Activated naive CD8-positive, alpha-beta T cell treated with anti-CD3 and anti-CD28 coated beads for 36 hours (primary cell): ENCODE data around the gene CNBP. TPM values are rescaled to one million over a fixed set of nuclear protein-coding genes. Genes with fewer than 3 reads are reported as not detected.
"Not testable (repeated sequence)": the region's sequence is repeated elsewhere in the genome, so short reads cannot be mapped to it uniquely, and the experiment has no call there.

Experiments used
- DNase-seq: peaks from one replicate; pipeline ENCODE4 v3.0.0; 2021
- H3K27ac Mint-ChIP-seq: one replicate; pipeline ENCODE4 v1.8.0; 2022; ENCODE audit warnings: mild to moderate bottlenecking, moderate library complexity, mixed read lengths
- H3K27me3 Mint-ChIP-seq: one replicate; pipeline ENCODE4 v1.8.0; 2022; ENCODE audit warnings: mild to moderate bottlenecking, mixed read lengths
- H3K36me3 Mint-ChIP-seq: one replicate; pipeline ENCODE4 v1.8.0; 2021; ENCODE audit warnings: mild to moderate bottlenecking, mixed read lengths
- H3K4me1 Mint-ChIP-seq: one replicate; pipeline ENCODE4 v1.8.0; 2021; ENCODE audit warnings: mixed read lengths
- H3K4me3 Mint-ChIP-seq: one replicate; pipeline ENCODE4 v1.8.0; 2022; ENCODE audit warnings: mild to moderate bottlenecking, moderate library complexity, mixed read lengths
- H3K9me3 Mint-ChIP-seq: one replicate; pipeline ENCODE4 v1.8.0; 2022; ENCODE audit warnings: mixed read lengths
- total RNA-seq, 2 experiments: library from RNA; stranded (reverse); gene quantifications; one replicate each; pipeline ENCODE4 v1.2.3, GENCODE V29; 2021

Gene CNBP
- total RNA-seq, 2 experiments from 2014 or later, result 483 to 487 TPM

DNA sequence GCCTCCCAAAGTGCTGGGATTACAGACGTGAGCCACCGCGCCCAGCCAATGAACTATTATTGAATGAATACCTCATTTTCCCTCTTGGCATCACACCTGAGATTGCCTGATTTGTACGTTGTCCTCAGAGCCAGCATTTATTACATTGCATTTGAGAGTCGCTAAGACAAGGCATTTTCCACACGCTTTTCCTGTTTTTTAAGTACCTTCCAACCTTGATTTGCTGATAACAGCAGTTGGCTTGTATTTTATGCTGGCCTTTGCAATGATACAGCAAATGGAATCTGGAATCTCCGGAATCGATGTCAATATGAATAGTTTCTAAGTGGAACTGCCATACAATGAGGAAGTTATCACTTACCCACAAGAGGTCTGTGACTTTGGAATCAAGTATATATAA is 15.7 kb upstream of the CNBP start:
- Mint-ChIP-seq H3K27ac (no peak overlapping the region), H3K36me3 (no peaks in the 10 kb centered on the region), H3K4me1 (peaks cover 7% of the 10 kb centered on the region), H3K27me3 (no peaks in the 10 kb centered on the region), H3K9me3 (no peaks in the 10 kb centered on the region), H3K4me3 (no peak overlapping the region)
- no peak for DNase-seq

DNA sequence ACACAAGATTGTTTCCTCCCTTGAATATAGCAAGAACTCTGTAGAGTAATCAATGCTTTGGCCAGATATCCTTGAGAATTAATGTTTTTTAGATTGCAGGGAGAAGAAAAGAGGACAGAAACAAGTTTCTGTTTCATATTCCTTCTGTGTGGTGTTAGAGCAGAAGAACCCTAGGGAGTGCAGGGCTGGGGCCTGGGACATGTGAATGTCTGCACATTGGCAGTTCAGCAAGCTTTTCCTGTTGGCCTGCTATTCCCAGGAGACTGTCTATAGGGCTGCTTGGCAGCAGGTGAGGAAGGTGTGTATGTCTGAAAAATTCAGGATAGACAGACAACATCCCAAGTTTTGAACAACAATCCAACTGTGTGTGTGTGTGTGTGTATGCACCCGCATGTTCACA is 13.6 kb upstream of the CNBP start:
- DNase-seq, result no peak
- H3K36me3 Mint-ChIP-seq, result no peaks in the 10 kb centered on the region
- no peak overlapping the region for H3K27ac Mint-ChIP-seq
- H3K9me3 Mint-ChIP-seq, result no peaks in the 10 kb centered on the region
- no peaks in the 10 kb centered on the region for H3K27me3 Mint-ChIP-seq
- peaks cover 7% of the 10 kb centered on the region for H3K4me1 Mint-ChIP-seq
- no peak overlapping the region for H3K4me3 Mint-ChIP-seq

DNA sequence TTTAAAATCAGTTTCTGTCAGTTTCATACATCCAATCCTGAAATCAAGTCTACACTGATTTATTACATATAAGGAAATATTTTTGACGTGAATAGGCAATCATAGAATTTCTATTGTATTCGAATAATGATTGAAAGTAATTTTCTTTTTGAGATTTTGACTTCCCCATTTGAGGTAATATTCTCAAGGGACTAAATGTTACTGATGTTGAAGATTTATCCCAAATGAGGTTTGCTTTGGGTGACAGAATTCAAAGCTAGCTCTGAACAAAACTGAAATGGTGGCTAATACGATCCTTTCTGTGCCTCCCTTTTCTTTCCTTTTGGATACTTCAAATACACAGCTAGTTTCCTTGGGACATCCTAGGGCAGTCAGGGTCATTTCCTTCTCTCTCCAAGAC is 12.9 kb upstream of the CNBP start:
- Mint-ChIP-seq H3K27me3 (no peaks in the 10 kb centered on the region), H3K27ac (no peak overlapping the region), H3K4me1 (peaks cover 7% of the 10 kb centered on the region), H3K4me3 (no peak overlapping the region), H3K9me3 (no peaks in the 10 kb centered on the region), H3K36me3 (no peaks in the 10 kb centered on the region)
- no peak for DNase-seq

DNA sequence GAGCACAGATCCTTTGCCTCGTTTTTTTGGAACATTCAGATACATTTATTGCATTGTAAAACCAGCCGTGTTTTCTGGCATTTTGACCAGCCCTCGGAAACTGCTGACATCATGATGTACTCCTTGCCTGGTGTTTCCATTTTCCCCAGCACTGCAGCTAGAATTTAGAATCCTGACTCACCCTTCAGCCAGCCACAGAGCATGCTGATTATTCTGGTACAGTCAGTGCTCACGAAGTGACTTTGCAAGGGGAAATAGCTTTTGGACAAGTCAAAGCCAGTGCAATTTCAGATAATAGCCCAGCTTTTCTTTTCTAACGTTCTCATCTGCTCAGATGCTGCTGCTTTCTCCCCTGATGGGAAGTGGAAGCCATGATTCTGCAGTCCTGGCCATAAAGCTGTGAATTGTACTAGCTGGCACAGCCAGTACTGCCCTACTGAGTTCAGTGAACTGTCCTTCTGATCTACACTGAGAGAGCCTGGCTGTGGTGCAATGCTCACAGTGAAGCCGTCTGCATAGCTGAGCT is 12.1 kb upstream of the CNBP start:
- Mint-ChIP-seq H3K27me3 (no peaks in the 10 kb centered on the region), H3K36me3 (no peaks in the 10 kb centered on the region)
- DNase-seq, result no peak

DNA sequence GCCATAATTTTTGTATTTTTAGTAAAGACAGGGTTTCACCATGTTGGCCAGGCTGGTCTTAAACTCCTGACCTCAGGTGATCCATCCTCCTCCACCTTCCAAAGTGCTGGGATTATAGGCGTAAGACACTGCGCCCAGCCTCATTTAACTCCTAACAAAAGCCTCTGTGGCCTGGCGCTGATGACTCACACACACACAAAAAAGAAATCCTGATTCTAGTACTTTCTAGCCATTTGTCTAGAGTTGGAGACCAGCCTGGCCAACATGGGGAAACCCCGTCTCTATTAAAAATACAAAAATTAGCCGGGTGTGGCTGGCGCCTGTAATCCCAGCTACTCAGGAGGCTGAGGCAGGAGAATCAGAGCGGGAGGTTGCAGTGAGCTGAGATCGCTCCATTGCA is 6.1 kb upstream of the CNBP start:
- not testable (repeated sequence) for H3K27me3 Mint-ChIP-seq, DNase-seq, H3K9me3 Mint-ChIP-seq, H3K27ac Mint-ChIP-seq, H3K36me3 Mint-ChIP-seq, H3K4me3 Mint-ChIP-seq
- peaks cover 16% of the 10 kb centered on the region for H3K4me1 Mint-ChIP-seq

More for the DNA sequence above, 12.1 kb upstream of the CNBP start:
- Mint-ChIP-seq H3K4me3 (no peak overlapping the region), H3K27ac (peak overlapping the region; percentile 8), H3K4me1 (peaks cover 7% of the 10 kb centered on the region), H3K9me3 (no peaks in the 10 kb centered on the region)

DNA sequence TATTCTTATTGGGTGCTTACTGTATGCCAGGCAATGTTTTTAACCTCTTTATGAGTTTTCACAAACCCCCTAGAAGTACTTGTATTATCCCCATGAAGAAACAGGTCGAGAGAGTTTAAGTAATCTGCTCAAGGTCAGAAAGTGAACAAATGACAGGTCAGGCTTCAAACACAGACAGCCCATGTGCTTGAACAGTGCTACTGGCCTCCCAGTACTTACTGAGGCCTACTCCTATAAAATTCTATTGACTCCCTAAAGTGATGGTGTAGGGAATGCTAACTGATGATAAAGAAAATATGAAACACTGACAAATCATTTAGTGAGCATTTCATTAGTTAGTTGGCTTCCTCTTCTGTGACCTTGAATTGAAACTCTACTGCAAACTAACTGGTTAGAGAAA is 4.2 kb upstream of the CNBP start:
- Mint-ChIP-seq H3K27me3 (no peaks in the 10 kb centered on the region), H3K4me3 (no peak overlapping the region), H3K4me1 (peaks cover 19% of the 10 kb centered on the region), H3K9me3 (no peaks in the 10 kb centered on the region), H3K27ac (no peak overlapping the region), H3K36me3 (peaks cover 9% of the 10 kb centered on the region)
- DNase-seq, result no peak

DNA sequence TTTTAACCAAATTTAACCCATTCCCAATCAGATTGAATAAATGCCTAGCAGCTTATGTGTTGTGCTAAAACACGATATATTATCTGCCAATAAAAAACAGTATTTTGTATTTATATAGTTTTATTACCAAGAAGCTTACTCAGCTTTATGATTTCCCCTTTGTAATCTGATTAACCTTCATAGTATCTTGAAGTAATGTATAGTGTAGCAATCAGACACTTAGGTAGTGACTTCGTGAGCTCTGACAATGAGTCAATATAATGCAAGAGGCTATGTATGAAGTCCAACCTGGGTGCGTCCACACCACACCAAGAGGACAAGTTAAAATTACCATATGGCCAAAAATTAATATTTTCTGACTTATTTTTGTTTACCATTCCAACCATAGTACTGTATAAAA is 2.1 kb upstream of the CNBP start:
- Mint-ChIP-seq H3K4me1 (peaks cover 27% of the 10 kb centered on the region), H3K36me3 (peaks cover 29% of the 10 kb centered on the region), H3K9me3 (no peaks in the 10 kb centered on the region), H3K27ac (no peak overlapping the region), H3K4me3 (peak overlapping the region; percentile 97), H3K27me3 (peaks cover 3% of the 10 kb centered on the region)
- DNase-seq, result no peak

DNA sequence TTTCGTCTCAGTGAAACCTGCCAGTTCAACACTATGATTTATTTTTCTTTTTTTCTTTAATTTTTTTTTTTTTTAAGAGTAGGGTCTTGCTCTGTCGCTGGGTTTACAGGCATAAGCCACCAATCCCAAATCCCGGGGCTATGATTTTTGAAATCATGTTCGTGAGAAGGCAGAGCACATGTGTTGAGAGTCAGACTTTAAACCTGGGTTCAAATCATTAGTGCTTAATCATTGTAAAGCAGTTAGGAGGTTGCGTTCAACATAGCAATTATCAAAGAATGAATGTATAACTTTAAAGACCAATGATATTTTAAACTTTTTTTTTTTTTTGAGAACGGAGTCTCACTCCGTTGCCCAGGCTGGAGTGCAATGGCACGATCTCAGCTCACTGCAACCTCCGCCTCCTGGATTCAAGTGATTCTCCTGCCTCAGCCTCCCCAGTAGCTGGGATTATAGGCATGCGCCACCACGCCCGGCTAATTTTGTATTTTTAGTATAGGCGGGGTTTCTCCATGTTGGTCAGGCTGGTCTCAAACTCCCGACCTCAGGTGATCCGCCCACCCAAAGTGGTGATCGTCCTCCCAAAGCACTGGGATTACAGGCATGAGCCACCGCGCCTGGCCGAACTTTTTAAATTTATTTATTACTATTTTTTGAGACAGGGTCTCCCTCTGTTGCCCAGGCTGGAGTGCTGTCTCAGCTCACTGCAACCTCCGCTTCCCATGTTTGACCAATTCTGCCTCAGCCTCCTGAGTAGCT is 1.3 kb upstream of the CNBP start:
- Mint-ChIP-seq H3K4me1 (peaks cover 34% of the 10 kb centered on the region), H3K4me3 (peak overlapping the region; percentile 97), H3K36me3 (peaks cover 36% of the 10 kb centered on the region), H3K27ac (peak overlapping the region; percentile 100)
- not testable (repeated sequence) for H3K9me3 Mint-ChIP-seq, DNase-seq, H3K27me3 Mint-ChIP-seq

DNA sequence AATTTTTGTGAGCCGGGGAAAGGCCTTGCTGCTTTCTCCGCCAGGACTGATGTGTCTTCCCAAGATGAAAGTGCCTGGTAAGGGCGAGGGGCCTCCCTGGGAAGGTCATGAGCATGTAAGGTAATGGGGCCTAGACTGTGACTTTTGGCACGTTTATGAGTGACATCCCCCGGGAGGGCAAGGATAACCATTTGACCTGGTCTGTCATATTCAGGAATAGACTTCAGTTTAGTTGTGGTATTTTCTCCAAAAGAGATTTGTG is 631 bp upstream of the CNBP start:
- no peak for DNase-seq
- peak overlapping the region; percentile 97 for H3K4me3 Mint-ChIP-seq
- peaks cover 37% of the 10 kb centered on the region for H3K4me1 Mint-ChIP-seq
- H3K36me3 Mint-ChIP-seq, result peaks cover 41% of the 10 kb centered on the region
- no peaks in the 10 kb centered on the region for H3K9me3 Mint-ChIP-seq
- peaks cover 3% of the 10 kb centered on the region for H3K27me3 Mint-ChIP-seq
- peak overlapping the region; percentile 100 for H3K27ac Mint-ChIP-seq

DNA sequence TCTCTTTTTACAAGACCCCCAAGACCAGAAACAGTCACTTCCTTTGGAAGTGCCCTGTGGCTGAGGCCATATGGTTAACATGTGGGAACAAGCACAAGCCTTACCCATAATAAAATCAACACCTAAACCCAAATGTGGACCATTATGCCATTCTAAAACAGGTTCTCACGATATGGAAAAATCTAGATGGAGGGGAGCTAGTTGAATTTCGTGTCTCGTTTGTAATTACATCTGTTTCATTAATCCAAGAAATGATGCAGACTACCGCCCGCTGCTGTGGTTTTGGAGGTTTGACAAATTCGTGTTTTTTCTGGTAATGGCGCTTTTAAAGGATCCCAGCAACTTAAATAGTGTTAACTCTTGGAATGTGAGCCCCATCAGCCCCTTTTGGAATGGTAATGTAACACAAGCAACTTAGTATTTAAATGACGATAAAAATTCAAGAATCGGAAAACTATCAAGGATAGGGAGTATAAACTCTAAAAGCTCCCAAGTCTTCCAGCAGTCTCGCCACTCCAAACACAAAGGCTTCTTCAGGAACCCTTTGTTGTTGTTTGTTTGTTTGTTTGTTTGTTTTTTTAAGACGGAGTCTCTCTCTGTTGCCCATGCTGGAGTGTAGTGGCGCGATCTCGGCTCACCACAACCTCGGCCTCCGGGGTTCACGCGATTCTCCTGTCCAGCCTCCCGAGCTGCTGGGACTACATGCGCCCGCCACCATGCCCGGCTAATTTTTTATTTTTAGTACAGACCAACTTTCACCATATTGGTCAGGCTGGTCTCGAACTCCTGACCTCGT is 1.1 kb downstream of the CNBP start:
- H3K4me3 Mint-ChIP-seq, result peak overlapping the region; percentile 97
- DNase-seq, result no peak
- peak overlapping the region; percentile 100 for H3K27ac Mint-ChIP-seq
- no peaks in the 10 kb centered on the region for H3K9me3 Mint-ChIP-seq
- H3K4me1 Mint-ChIP-seq, result peaks cover 47% of the 10 kb centered on the region
- peaks cover 53% of the 10 kb centered on the region for H3K36me3 Mint-ChIP-seq
- H3K27me3 Mint-ChIP-seq, result peaks cover 3% of the 10 kb centered on the region

DNA sequence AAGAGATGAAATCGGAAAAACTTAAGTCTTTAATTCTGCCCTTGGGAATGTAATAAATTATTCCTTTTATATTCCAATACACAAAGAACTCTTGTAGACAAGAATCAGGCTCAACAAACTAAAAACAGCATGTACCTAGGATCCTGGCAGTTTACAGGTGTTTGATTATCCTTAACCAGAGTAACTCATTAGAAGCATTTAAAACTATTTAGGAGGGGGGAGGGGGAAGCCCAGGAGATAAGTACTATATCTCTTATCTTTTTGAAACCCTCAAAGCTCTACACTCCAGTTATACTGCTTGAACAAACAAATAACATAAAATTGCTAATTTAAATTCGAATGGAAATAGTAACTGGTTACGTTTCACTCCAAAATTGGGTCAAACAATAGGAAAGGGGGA is 1.9 kb downstream of the CNBP start:
- H3K4me3 Mint-ChIP-seq, result peak overlapping the region; percentile 97
- H3K27ac Mint-ChIP-seq, result peak overlapping the region; percentile 100
- peaks cover 49% of the 10 kb centered on the region for H3K4me1 Mint-ChIP-seq
- peaks cover 61% of the 10 kb centered on the region for H3K36me3 Mint-ChIP-seq
- no peaks in the 10 kb centered on the region for H3K9me3 Mint-ChIP-seq
- DNase-seq, result no peak
- peaks cover 3% of the 10 kb centered on the region for H3K27me3 Mint-ChIP-seq

DNA sequence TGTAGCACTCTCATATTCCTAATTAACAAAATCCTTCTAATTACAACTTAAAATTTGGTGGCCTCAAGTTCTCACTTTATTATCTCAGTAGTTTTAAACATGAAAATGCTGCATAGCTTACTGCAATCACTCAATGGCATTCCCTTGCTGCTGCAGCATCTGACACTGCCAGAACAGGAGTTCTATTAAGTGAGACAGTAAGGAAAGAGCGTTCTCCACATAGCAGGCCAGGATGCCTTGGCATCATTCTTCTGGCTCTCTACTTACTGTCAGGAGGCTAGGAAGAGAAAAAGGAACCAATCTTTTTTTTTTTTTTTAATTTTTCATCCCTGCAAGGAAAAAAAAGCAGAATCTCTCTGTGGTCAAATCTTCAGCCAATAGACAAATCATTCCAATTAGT is 3.2 kb downstream of the CNBP start:
- Mint-ChIP-seq H3K4me1 (peaks cover 51% of the 10 kb centered on the region), H3K27ac (peak overlapping the region; percentile 100)
- no peak for DNase-seq

DNA sequence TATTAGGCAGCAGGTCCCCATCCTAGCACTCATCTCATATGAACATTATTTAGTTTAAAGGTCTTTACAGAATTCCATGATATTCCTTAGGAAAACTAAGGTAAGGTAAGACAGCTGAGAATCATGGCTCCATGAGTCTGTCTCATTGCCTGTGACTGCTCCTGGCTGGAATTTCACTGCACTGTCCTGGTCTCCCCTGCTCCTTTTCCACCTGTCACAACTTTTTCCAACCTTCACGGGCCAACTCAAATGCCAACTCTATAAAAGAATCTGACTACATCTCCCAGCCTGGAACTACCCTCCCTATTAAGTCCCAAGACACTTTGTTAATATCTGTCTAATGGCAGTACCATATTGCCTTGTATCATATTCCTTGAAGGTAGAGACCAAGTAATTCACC is 7.6 kb downstream of the CNBP start:
- Mint-ChIP-seq H3K4me3 (peak overlapping the region; percentile 19), H3K27ac (peak overlapping the region; percentile 46), H3K9me3 (peaks cover 3% of the 10 kb centered on the region), H3K36me3 (peaks cover 70% of the 10 kb centered on the region), H3K4me1 (peaks cover 68% of the 10 kb centered on the region), H3K27me3 (no peaks in the 10 kb centered on the region)
- DNase-seq, result no peak

More for the DNA sequence above, 3.2 kb downstream of the CNBP start:
- Mint-ChIP-seq H3K27me3 (peaks cover 3% of the 10 kb centered on the region), H3K9me3 (peaks cover 3% of the 10 kb centered on the region), H3K4me3 (peak overlapping the region; percentile 97), H3K36me3 (peaks cover 75% of the 10 kb centered on the region)

DNA sequence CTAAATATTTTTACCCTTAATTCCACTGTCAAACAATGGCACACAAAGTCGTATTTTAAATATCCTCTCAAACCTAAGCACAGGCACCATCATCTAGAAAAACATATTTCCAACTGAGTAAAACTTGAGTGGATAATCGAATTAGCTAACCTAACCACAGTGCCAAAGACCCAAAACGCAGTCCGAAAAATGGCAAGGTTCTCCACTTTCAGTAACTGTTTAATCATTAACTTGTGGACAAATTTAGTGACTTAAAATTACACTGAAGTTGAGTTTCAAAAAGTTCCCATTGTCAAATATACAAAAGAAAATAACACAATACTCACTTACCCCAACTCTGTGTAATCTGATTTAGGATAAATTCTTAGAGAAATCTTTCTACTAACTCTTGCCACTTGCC is 10.0 kb downstream of the CNBP start:
- peaks cover 3% of the 10 kb centered on the region for H3K9me3 Mint-ChIP-seq
- H3K27me3 Mint-ChIP-seq, result no peaks in the 10 kb centered on the region
- H3K4me3 Mint-ChIP-seq, result peak overlapping the region; percentile 10
- peaks cover 56% of the 10 kb centered on the region for H3K4me1 Mint-ChIP-seq
- peaks cover 67% of the 10 kb centered on the region for H3K36me3 Mint-ChIP-seq
- DNase-seq, result no peak
- H3K27ac Mint-ChIP-seq, result peak overlapping the region; percentile 48

DNA sequence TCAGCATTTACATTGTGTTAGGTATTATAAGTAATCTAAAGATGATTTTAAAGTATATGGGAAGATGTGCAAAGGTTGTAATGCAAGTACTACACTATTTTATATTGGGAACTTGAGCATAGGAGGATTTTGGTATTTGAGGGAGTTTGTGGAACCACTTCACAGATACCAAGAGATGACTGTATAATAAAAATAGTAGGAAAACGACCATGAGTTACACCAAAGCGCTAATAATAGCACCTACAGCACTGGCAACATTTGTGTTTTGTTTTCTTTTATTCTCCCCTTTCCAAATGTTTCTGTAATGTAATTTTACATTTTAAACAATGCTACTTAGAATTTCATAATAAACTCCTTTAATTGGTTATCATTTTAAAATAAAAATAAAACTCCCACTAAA is 10.5 kb downstream of the CNBP start:
- no peak for DNase-seq
- H3K9me3 Mint-ChIP-seq, result peaks cover 3% of the 10 kb centered on the region
- H3K27ac Mint-ChIP-seq, result no peak overlapping the region
- peaks cover 64% of the 10 kb centered on the region for H3K36me3 Mint-ChIP-seq
- peaks cover 52% of the 10 kb centered on the region for H3K4me1 Mint-ChIP-seq
- H3K4me3 Mint-ChIP-seq, result no peak overlapping the region
- no peaks in the 10 kb centered on the region for H3K27me3 Mint-ChIP-seq
